ENCODE data around the gene ASF1B.

The ASF1B gene

GRCh38 chr19:14073925-14074838 is 62.2 kb downstream of the ASF1B start:
- H2AFZ ChIP-seq (ENCODE audit: low read length), result peak overlapping the region; percentile 86
- no peaks in the 10 kb centered on the region for H4K20me1 ChIP-seq (ENCODE audit: insufficient read depth, low read length)
- TF ChIP-seq EZH2 (optimal IDR thresholded peaks at IDR 0.05; ENCODE audit: low read depth, low read length) (no peak), CTCF (IDR thresholded peaks at IDR 0.05; ENCODE audit: low read length) (no peak), EZH2phosphoT487 (IDR thresholded peaks at IDR 0.05; ENCODE audit: low read length) (no peak)
- no peaks in the 10 kb centered on the region for H3K9me2 ChIP-seq (replicated peaks; ENCODE audit: insufficient read depth, low read length)
- H3K9me3 ChIP-seq (replicated peaks; ENCODE audit: insufficient read depth, low read length), result no peaks in the 10 kb centered on the region
- peaks cover 22% of the 10 kb centered on the region for H3F3A ChIP-seq (ENCODE audit: insufficient read depth, low read length)
- H3K4me2 ChIP-seq (ENCODE audit: low read depth, low read length), result peak overlapping the region; percentile 97
- no peaks in the 10 kb centered on the region for H3K27me3 ChIP-seq (replicated peaks; ENCODE audit: insufficient read depth, low read length)
- peaks cover 7% of the 10 kb centered on the region; the same call in 1 of the 2 replicates for H3K79me2 ChIP-seq (ENCODE audit: low read length)
- DNase-seq, result no peak
- peak overlapping the region; percentile 86 for H3K4me3 ChIP-seq (ENCODE audit: low read length)
- peak overlapping the region; percentile 42; the same call in 1 of the 2 replicates for H3K27ac ChIP-seq (ENCODE audit: low read length)
- peaks cover 3% of the 10 kb centered on the region for H3K4me1 ChIP-seq (ENCODE audit: low read length)
- no peaks in the 10 kb centered on the region for H3K36me3 ChIP-seq (replicated peaks; ENCODE audit: insufficient read depth, low read length)
- H3K9ac ChIP-seq (ENCODE audit: low read length), result peak overlapping the region; percentile 53; the same call in 1 of the 2 replicates

GRCh38 chr19:14073261-14073924 is 63.0 kb downstream of the ASF1B start:
- Histone ChIP-seq H3K4me1 (ENCODE audit: low read length) (peaks cover 3% of the 10 kb centered on the region), H3K36me3 (replicated peaks; ENCODE audit: insufficient read depth, low read length) (no peaks in the 10 kb centered on the region), H3K9me3 (replicated peaks; ENCODE audit: insufficient read depth, low read length) (no peaks in the 10 kb centered on the region), H2AFZ (ENCODE audit: low read length) (peak overlapping the region; percentile 99), H3K4me3 (ENCODE audit: low read length) (peak overlapping the region; percentile 90), H3F3A (ENCODE audit: insufficient read depth, low read length) (peaks cover 22% of the 10 kb centered on the region), H4K20me1 (ENCODE audit: insufficient read depth, low read length) (no peaks in the 10 kb centered on the region), H3K4me2 (ENCODE audit: low read depth, low read length) (peak overlapping the region; percentile 100), H3K9ac (ENCODE audit: low read length) (peak overlapping the region; percentile 79; the same call in 1 of the 2 replicates), H3K27me3 (replicated peaks; ENCODE audit: insufficient read depth, low read length) (no peaks in the 10 kb centered on the region), H3K79me2 (ENCODE audit: low read length) (peaks cover 7% of the 10 kb centered on the region; the same call in 1 of the 2 replicates), H3K9me2 (replicated peaks; ENCODE audit: insufficient read depth, low read length) (no peaks in the 10 kb centered on the region), H3K27ac (ENCODE audit: low read length) (peak overlapping the region; percentile 69; the same call in 1 of the 2 replicates)
- no peak for TF ChIP-seq EZH2 (optimal IDR thresholded peaks at IDR 0.05; ENCODE audit: low read depth, low read length)
- TF ChIP-seq CTCF (IDR thresholded peaks at IDR 0.05; ENCODE audit: low read length), result no peak
- no peak for TF ChIP-seq EZH2phosphoT487 (IDR thresholded peaks at IDR 0.05; ENCODE audit: low read length)
- DNase-seq, result peak; percentile 83

- Histone ChIP-seq H3K4me1 (ENCODE audit: low read length) (peaks cover 3% of the 10 kb centered on the region), H3K36me3 (replicated peaks; ENCODE audit: insufficient read depth, low read length) (no peaks in the 10 kb centered on the region), H2AFZ (ENCODE audit: low read length) (peak within 1 kb of the TSS; percentile 99), H3K27me3 (replicated peaks; ENCODE audit: insufficient read depth, low read length) (no peaks in the 10 kb centered on the region), H3K9me2 (replicated peaks; ENCODE audit: insufficient read depth, low read length) (no peaks in the 10 kb centered on the region), H3K27ac (ENCODE audit: low read length) (peak within 1 kb of the TSS; percentile 69; the same call in 1 of the 2 replicates), H4K20me1 (ENCODE audit: insufficient read depth, low read length) (no peaks in the 10 kb centered on the region), H3K79me2 (ENCODE audit: low read length) (peaks cover 7% of the 10 kb centered on the region; the same call in 1 of the 2 replicates), H3K9ac (ENCODE audit: low read length) (peak within 1 kb of the TSS; percentile 79), H3K4me3 (ENCODE audit: low read length) (peak within 1 kb of the TSS; percentile 90), H3K9me3 (replicated peaks; ENCODE audit: insufficient read depth, low read length) (no peaks in the 10 kb centered on the region), H3F3A (ENCODE audit: insufficient read depth, low read length) (peaks cover 22% of the 10 kb centered on the region), H3K4me2 (ENCODE audit: low read depth, low read length) (peak within 1 kb of the TSS; percentile 100)
- TF ChIP-seq EZH2phosphoT487 (IDR thresholded peaks at IDR 0.05; ENCODE audit: low read length) (no peak), EZH2 (optimal IDR thresholded peaks at IDR 0.05; ENCODE audit: low read depth, low read length) (no peak), CTCF (IDR thresholded peaks at IDR 0.05; ENCODE audit: low read length) (no peak)
- peak; percentile 67 for DNase-seq
These were observed 63.7 kb downstream of the ASF1B start, which contains the start of gene MISP3 for GRCh38 chr19:14072535-14073260. MISP3 (plus strand) TSS chr19:14072786; CDS start chr19:14073310, 524 bp downstream.

Measured in MM.1S (cell line).